Liver (tissue), 9 donors: ENCODE measurements around the gene ZNF423. TPM values are rescaled to one million over a fixed set of nuclear protein-coding genes. Genes with fewer than 3 reads are reported as not detected.

ENCODE experiments used
- DNase-seq: peaks from one replicate; pipeline ENCODE4 v3.0.0-alpha.2; 2017; ENCODE audit warnings: low spot score
- H3K27ac ChIP-seq, 2 donors: one replicate each; pipeline ENCODE4 v1.7.0; 2013; ENCODE audit warnings: inconsistent platforms in 2 of 2, low read length in 2 of 2, control low read depth in 1 of 2, low read depth in 1 of 2, mild to moderate bottlenecking in 1 of 2
- H3K27me3 ChIP-seq, 4 donors: one replicate each; pipeline versions ENCODE4 v1.6.1 to v1.7.0; 2013; ENCODE audit warnings: low read length in 3 of 4, inconsistent platforms in 1 of 4, mild to moderate bottlenecking in 1 of 4, moderate library complexity in 1 of 4; ENCODE audit not compliant: control insufficient read depth in 4 of 4, insufficient read depth in 4 of 4
- H3K36me3 ChIP-seq, 4 donors: one replicate each; pipeline versions ENCODE4 v1.6.1 to v1.7.0; 2013; ENCODE audit warnings: low read length in 3 of 4, mild to moderate bottlenecking in 3 of 4, low read depth in 1 of 4, moderate library complexity in 1 of 4; ENCODE audit not compliant: control insufficient read depth in 4 of 4, insufficient read depth in 3 of 4
- H3K4me1 ChIP-seq, 4 donors: one replicate each; pipeline versions ENCODE4 v1.6.1 to v1.7.0; 2013; ENCODE audit warnings: low read length in 3 of 4, mild to moderate bottlenecking in 3 of 4, moderate library complexity in 1 of 4; ENCODE audit not compliant: control insufficient read depth in 4 of 4, insufficient read depth in 4 of 4
- H3K4me3 ChIP-seq, 3 donors: one replicate each; pipeline versions ENCODE4 v1.6.1 to v1.7.0; 2013; ENCODE audit warnings: low read length in 3 of 3, control low read depth in 1 of 3, low read depth in 1 of 3, mild to moderate bottlenecking in 1 of 3
- H3K9ac ChIP-seq, 2 donors: one replicate each; pipeline ENCODE4 v1.7.0; 2013; ENCODE audit warnings: low read length in 2 of 2, mild to moderate bottlenecking in 2 of 2, moderate library complexity in 2 of 2, control low read depth in 1 of 2, low read depth in 1 of 2
- H3K9me3 ChIP-seq, 4 donors: one replicate each; pipeline versions ENCODE4 v1.6.1 to v1.7.0; 2013; ENCODE audit warnings: low read length in 3 of 4; ENCODE audit not compliant: control insufficient read depth in 4 of 4
- ATF3 ChIP-seq: IDR thresholded peaks from 2 replicates; pipeline ENCODE4 v1.6.1; 2016; ENCODE audit warnings: antibody characterized with exemption
- FOXA2 ChIP-seq: IDR thresholded peaks from 2 replicates; pipeline ENCODE4 v1.6.1; 2016; ENCODE audit warnings: antibody characterized with exemption
- GABPA ChIP-seq, 2 donors: IDR thresholded peaks in 1 of 2; conservative IDR thresholded peaks in 1 of 2; 2 replicates each; pipeline ENCODE4 v1.6.1; 2016; ENCODE audit warnings: antibody characterized with exemption in 2 of 2, mild to moderate bottlenecking in 1 of 2, moderate library complexity in 1 of 2
- HNF4A ChIP-seq, 2 donors: conservative IDR thresholded peaks; 2 replicates each; pipeline ENCODE4 v1.6.1; 2016; ENCODE audit warnings: antibody characterized with exemption in 2 of 2, mild to moderate bottlenecking in 2 of 2
- JUND ChIP-seq, 2 donors: IDR thresholded peaks; 2 replicates each; pipeline ENCODE4 v1.6.1; 2016; ENCODE audit warnings: antibody characterized with exemption in 2 of 2
- NR2F2 ChIP-seq: IDR thresholded peaks from 2 replicates; pipeline ENCODE4 v1.6.1; 2016; ENCODE audit warnings: antibody characterized with exemption
- RAD21 ChIP-seq, 2 donors: IDR thresholded peaks; 2 replicates each; pipeline ENCODE4 v1.6.1; 2016; ENCODE audit warnings: antibody characterized with exemption in 2 of 2, mild to moderate bottlenecking in 2 of 2
- TAF1 ChIP-seq: conservative IDR thresholded peaks from 2 replicates; pipeline ENCODE4 v1.6.1; 2016; ENCODE audit warnings: antibody characterized with exemption, mild to moderate bottlenecking
- YY1 ChIP-seq: IDR thresholded peaks from 2 replicates; pipeline ENCODE4 v1.6.1; 2016; ENCODE audit warnings: antibody characterized with exemption, mild to moderate bottlenecking
- ZBTB33 ChIP-seq: IDR thresholded peaks from 2 replicates; pipeline ENCODE4 v1.6.1; 2016; ENCODE audit warnings: antibody characterized with exemption
- WGBS: extraction: QIAGEN DNeasy Blood & Tissue Kit; methylation state at CpG from one replicate; pipeline ENCODE4 v1.1.7; 2013; 5-methylcytosine and 5-hydroxymethylcytosine counted together
- polyA plus RNA-seq, 2 donors: library from polyadenylated mRNA; stranded (reverse) in 1 of 2; unstranded in 1 of 2; fragments of 200-250 nt in 1 of 2; fragments of >200 nt in 1 of 2; fragmentation: Nextera tagmentation in 1 of 2; extraction: Ambion mirVana in 1 of 2; gene quantifications; one replicate each; pipeline versions ENCODE4 v1.2.1 to v1.2.3, GENCODE V29; 2013 to 2015
- total RNA-seq, 2 donors: library from RNA; depleted of rRNA; stranded (reverse); fragments of >200 nt; gene quantifications; one replicate each; pipeline ENCODE4 v1.2.3, GENCODE V29; 2014
- TF ChIP-seq, protein P1 (sequence below): fragments of 150-350 bp; IDR thresholded peaks from 2 replicates; pipeline ENCODE4 v1.5.1; 2017; ENCODE audit warnings: improper control_type of control experiment, low read depth, low read length; ENCODE audit not compliant: missing input control
- TF ChIP-seq, protein P2 (sequence below): IDR thresholded peaks from 2 replicates; pipeline ENCODE4 v1.6.1; 2016; ENCODE audit warnings: antibody characterized with exemption, mild to moderate bottlenecking
- TF ChIP-seq, protein P3 (sequence below): IDR thresholded peaks from 2 replicates; pipeline ENCODE4 v1.6.1; 2016; ENCODE audit warnings: antibody characterized with exemption
- donor health status: healthy.
- donor health status: healthy.
- donor health status: healthy.
- donor health status: healthy.
- donor health status: healthy.

Gene ZNF423
- total and polyA plus RNA-seq, 4 donors, result 0.24 to 1.6 (median 0.39) TPM

DNA sequence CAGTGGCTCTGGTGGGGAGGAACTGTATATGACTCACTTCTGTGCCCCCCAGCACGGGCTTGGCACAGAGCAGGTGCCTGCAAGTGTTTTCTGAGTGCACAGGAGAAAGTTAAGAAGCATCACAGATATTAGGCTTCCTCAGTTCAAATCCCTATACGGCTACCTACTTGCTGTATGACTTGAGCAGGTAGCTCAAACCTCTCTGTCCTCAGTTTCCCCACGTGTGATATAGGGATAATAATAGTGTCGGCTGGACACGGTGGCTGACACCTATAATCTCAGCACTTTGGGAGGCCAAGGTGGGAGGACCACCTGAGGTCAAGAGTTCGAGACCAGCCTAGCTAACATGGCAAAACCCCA is 386.6 kb downstream of the ZNF423 start:
- DNase-seq, result peak; percentile 17
- H3K4me3 ChIP-seq, result no peak overlapping the region
- 92% methylated on average over 6 of the region's 6 CpGs for WGBS
- TF ChIP-seq JUND (IDR thresholded peaks at IDR 0.05) (no peak), ATF3 (no peak), RAD21 (IDR thresholded peaks at IDR 0.05) (no peak), TAF1 (no peak), YY1 (no peak)
- TF ChIP-seq, protein P1, sequence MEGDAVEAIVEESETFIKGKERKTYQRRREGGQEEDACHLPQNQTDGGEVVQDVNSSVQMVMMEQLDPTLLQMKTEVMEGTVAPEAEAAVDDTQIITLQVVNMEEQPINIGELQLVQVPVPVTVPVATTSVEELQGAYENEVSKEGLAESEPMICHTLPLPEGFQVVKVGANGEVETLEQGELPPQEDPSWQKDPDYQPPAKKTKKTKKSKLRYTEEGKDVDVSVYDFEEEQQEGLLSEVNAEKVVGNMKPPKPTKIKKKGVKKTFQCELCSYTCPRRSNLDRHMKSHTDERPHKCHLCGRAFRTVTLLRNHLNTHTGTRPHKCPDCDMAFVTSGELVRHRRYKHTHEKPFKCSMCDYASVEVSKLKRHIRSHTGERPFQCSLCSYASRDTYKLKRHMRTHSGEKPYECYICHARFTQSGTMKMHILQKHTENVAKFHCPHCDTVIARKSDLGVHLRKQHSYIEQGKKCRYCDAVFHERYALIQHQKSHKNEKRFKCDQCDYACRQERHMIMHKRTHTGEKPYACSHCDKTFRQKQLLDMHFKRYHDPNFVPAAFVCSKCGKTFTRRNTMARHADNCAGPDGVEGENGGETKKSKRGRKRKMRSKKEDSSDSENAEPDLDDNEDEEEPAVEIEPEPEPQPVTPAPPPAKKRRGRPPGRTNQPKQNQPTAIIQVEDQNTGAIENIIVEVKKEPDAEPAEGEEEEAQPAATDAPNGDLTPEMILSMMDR, result no peak
- no peak overlapping the region for H3K9ac ChIP-seq
- H3K4me1 ChIP-seq, result peaks cover 0 to 7% (median 1%) of the 10 kb centered on the region in 4 donors
- no peak overlapping the region for H3K27ac ChIP-seq
- no peaks in the 10 kb centered on the region for H3K36me3 ChIP-seq
- H3K27me3 ChIP-seq, result no peaks in the 10 kb centered on the region
- H3K9me3 ChIP-seq, result no peaks in the 10 kb centered on the region

- WGBS, result 96% methylated on average over 3 of the region's 3 CpGs
- H3K9ac ChIP-seq, result no peak overlapping the region
- DNase-seq, result peak; percentile 13
- no peak overlapping the region for H3K4me3 ChIP-seq
- no peaks in the 10 kb centered on the region for H3K36me3 ChIP-seq
- peaks cover 0 to 7% (median 1%) of the 10 kb centered on the region in 4 donors for H3K4me1 ChIP-seq
- H3K9me3 ChIP-seq, result no peaks in the 10 kb centered on the region
- H3K27ac ChIP-seq, result no peak overlapping the region
- no peak for TF ChIP-seq FOXA2
- TF ChIP-seq GABPA (IDR thresholded peaks at IDR 0.05 in 1 of 2, conservative IDR thresholded peaks at IDR 0.05 in 1 of 2), result no peak
- TF ChIP-seq, protein P2, sequence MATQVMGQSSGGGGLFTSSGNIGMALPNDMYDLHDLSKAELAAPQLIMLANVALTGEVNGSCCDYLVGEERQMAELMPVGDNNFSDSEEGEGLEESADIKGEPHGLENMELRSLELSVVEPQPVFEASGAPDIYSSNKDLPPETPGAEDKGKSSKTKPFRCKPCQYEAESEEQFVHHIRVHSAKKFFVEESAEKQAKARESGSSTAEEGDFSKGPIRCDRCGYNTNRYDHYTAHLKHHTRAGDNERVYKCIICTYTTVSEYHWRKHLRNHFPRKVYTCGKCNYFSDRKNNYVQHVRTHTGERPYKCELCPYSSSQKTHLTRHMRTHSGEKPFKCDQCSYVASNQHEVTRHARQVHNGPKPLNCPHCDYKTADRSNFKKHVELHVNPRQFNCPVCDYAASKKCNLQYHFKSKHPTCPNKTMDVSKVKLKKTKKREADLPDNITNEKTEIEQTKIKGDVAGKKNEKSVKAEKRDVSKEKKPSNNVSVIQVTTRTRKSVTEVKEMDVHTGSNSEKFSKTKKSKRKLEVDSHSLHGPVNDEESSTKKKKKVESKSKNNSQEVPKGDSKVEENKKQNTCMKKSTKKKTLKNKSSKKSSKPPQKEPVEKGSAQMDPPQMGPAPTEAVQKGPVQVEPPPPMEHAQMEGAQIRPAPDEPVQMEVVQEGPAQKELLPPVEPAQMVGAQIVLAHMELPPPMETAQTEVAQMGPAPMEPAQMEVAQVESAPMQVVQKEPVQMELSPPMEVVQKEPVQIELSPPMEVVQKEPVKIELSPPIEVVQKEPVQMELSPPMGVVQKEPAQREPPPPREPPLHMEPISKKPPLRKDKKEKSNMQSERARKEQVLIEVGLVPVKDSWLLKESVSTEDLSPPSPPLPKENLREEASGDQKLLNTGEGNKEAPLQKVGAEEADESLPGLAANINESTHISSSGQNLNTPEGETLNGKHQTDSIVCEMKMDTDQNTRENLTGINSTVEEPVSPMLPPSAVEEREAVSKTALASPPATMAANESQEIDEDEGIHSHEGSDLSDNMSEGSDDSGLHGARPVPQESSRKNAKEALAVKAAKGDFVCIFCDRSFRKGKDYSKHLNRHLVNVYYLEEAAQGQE, result no peak
- TF ChIP-seq, protein P1, result no peak
- no peak for TF ChIP-seq HNF4A (conservative IDR thresholded peaks at IDR 0.05)
- TF ChIP-seq, protein P3, sequence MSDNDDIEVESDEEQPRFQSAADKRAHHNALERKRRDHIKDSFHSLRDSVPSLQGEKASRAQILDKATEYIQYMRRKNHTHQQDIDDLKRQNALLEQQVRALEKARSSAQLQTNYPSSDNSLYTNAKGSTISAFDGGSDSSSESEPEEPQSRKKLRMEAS, result no peak
- TF ChIP-seq NR2F2, result no peak
- no peak for TF ChIP-seq YY1
- no peak for TF ChIP-seq JUND (IDR thresholded peaks at IDR 0.05)
- no peak for TF ChIP-seq ZBTB33
- no peak for TF ChIP-seq TAF1
- H3K27me3 ChIP-seq, result no peaks in the 10 kb centered on the region
These were observed 387.2 kb downstream of the ZNF423 start for GRCh38 chr16:49468611-49469310.
